Measurements from ENCODE around the gene LCP2. TPM values are rescaled to one million over a fixed set of nuclear protein-coding genes. Genes with fewer than 3 reads are reported as not detected.
"Not testable (repeated sequence)": the region's sequence is repeated elsewhere in the genome, so short reads cannot be mapped to it uniquely, and the experiment has no call there.

The LCP2 gene
- total RNA-seq, 4 donors from 2014 or later = 4.6 to 6.5 (median 5.7) TPM

DNA sequence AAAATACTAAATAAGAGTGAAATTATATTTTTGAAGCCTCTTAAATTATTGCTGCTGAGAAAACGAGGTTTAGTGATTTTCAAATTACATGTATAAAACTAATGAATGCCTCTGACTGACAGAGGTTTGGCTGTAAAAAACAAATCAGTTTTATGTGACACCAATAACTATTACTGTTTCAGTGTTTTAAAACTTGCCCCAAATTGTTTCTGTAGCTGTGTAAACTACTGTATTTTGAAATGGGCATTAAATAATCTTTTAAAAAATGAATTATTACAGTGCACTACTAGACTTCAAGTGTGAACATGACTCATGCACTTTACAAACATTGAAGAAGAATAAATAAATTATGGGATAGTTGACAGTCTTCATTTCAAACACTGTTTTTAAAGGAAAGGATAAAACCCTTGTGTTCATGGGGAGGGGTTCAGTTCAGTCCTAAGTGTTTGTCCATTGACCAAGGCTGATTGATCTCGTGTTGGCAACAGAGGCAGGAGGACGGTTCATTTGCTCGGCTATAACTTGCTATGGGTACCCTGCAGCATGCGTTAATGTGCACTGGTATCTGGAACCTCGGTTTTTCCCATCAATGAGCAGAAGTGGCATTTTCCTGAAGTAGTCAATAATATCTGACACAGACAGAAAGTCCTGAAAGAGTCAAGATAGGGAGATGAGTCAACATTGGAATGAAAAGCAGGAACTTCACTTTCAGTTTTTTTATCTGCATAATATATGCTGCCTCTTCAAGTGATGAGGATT, 49.2 kb downstream of the LCP2 start:
- no peak for DNase-seq (ENCODE audit: low spot score in 2 of 2)
- 40 to 48% methylated on average over 6 of the region's 6 CpGs for WGBS, 2 donors
- TF ChIP-seq, protein P1, sequence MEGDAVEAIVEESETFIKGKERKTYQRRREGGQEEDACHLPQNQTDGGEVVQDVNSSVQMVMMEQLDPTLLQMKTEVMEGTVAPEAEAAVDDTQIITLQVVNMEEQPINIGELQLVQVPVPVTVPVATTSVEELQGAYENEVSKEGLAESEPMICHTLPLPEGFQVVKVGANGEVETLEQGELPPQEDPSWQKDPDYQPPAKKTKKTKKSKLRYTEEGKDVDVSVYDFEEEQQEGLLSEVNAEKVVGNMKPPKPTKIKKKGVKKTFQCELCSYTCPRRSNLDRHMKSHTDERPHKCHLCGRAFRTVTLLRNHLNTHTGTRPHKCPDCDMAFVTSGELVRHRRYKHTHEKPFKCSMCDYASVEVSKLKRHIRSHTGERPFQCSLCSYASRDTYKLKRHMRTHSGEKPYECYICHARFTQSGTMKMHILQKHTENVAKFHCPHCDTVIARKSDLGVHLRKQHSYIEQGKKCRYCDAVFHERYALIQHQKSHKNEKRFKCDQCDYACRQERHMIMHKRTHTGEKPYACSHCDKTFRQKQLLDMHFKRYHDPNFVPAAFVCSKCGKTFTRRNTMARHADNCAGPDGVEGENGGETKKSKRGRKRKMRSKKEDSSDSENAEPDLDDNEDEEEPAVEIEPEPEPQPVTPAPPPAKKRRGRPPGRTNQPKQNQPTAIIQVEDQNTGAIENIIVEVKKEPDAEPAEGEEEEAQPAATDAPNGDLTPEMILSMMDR (IDR thresholded peaks at IDR 0.05) = no peak
- TF ChIP-seq POLR2A (IDR thresholded peaks at IDR 0.05) = no peak
- H3K4me3 ChIP-seq (ENCODE audit: low read depth, poor library complexity, severe bottlenecking) = no peak overlapping the region
- intact Hi-C loops (cut with DNase I; ENCODE audit: low total_unique reads) = no loop called here

DNA sequence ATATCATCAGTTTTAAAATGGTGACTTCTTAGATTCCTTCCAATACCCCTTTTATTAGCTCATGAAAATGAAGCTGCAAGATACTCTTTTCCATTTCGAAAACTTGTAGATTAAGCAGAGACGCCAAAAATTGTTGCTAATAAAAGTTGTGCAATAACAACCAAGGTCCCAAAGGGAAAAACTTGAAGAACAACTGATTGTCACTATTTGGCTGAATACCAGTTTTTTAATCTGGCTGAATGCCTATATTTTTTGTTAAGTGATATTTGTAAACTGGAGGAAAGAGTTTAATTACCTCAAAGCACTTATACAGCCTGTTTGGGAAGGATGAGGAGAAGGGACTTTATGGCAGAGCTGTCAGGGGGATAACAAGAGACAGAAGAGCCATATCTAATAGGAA, 50.2 kb downstream of the LCP2 start:
- no peak for TF ChIP-seq POLR2A (IDR thresholded peaks at IDR 0.05)
- TF ChIP-seq, protein P1 (IDR thresholded peaks at IDR 0.05) = no peak
- intact Hi-C loops (cut with DNase I; ENCODE audit: low total_unique reads) = no loop called here
- 22 to 27% methylated on average over 2 of the region's 2 CpGs for WGBS, 2 donors
- no peak for DNase-seq (ENCODE audit: low spot score in 2 of 2)
- H3K4me3 ChIP-seq (ENCODE audit: low read depth, poor library complexity, severe bottlenecking) = no peak overlapping the region

DNA sequence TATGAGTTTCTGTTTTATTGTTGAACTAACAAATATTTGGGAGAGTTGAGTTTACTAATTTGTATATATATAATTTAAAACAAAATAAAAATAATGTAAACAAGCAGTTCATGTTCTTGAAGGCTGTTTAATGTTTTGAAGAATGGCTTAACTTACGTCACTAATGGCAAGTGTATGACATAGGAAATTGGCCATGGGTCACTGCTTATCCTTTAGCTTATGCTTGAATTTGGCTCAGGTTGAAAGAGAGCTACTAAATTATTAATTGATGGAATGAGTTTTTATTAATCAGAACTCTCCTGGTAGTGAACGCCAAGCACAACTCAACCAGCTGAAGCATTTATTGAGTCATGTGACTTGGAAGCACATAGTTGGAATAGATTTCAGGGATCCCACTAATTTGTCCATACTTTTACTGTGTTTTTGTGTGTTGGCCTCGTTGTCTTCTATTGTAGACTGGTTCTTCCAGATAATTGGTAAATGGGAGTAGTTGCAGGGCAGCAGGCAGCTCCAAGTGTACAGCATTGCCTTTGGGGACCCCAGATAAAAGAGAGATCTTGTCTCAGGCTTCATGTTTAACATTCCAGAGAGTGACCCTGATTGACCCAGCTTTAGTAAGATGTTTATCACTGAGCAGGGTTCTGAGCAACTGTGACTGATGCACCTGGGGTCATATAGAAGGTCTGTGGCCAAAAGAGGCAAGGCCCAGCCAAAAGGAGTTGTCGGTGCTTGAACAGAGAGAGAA, 51.3 kb downstream of the LCP2 start:
- 78% methylated on average over 4 of the region's 4 CpGs for WGBS, 2 donors
- no peak for TF ChIP-seq POLR2A (IDR thresholded peaks at IDR 0.05)
- TF ChIP-seq, protein P1 (IDR thresholded peaks at IDR 0.05) = no peak

DNA sequence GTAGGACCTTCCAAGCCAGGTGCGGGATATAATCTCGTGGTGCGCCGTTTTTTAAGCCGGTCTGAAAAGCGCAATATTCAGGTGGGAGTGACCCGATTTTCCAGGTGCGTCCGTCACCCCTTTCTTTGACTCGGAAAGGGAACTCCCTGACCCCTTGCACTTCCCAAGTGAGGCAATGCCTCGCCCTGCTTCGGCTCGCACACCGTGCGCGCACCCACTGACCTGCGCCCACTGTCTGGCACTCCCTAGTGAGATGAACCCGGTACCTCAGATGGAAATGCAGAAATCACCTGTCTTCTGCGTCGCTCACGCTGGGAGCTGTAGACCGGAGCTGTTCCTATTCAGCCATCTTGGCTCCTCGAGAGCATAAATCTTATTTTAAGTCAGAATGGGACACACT, 52.1 kb downstream of the LCP2 start:
- intact Hi-C loops (cut with DNase I; ENCODE audit: low total_unique reads); H3K4me3 ChIP-seq (ENCODE audit: low read depth, poor library complexity, severe bottlenecking); DNase-seq (ENCODE audit: low spot score in 2 of 2): not testable (repeated sequence)
- 94% methylated on average over 23 of the region's 23 CpGs for WGBS, 2 donors

More for the DNA sequence above, 51.3 kb downstream of the LCP2 start:
- no peak for DNase-seq (ENCODE audit: low spot score in 2 of 2)
- intact Hi-C loops (cut with DNase I; ENCODE audit: low total_unique reads) = no loop called here
- no peak overlapping the region for H3K4me3 ChIP-seq (ENCODE audit: low read depth, poor library complexity, severe bottlenecking)

DNA sequence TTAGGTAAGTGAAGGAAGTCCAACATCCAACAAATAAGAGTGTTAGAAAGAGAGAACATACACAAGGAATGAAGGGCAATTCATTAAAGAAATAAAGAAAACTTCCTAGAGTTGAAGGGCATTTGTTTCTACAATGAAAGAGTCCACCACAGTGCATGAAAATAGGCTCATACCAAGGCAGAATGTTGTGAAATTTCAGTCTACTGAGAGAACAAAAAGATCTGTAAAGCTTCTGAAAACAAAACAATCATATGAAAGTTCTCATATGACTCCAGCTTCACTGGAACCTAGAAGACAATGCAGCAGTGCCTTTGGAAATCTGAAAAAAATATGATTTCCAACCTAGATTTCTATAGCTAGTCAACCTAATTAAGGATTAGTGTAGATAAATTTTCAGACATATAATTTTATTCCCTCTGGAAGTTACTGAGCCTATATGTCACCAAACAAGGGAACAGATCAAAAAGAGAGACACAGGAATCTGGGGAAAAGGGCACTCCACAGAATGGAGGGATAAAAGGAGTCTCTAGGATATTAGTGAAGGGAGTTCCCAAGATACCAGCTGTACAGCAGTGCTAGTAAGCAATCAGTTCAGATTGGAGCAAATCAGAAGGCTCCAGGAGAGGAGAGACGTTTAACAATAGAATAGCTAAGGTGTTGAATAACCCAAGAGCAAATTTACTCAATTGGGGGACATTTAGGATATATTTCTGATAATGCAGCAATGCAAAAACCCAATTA, 59.0 kb downstream of the LCP2 start:
- intact Hi-C loops (cut with DNase I; ENCODE audit: low total_unique reads) = no loop called here
- no peak for TF ChIP-seq POLR2A (IDR thresholded peaks at IDR 0.05)
- TF ChIP-seq, protein P1 (IDR thresholded peaks at IDR 0.05) = no peak
- WGBS, 2 donors = 17 to 24% methylated on average over 1 of the region's 1 CpG
- H3K4me3 ChIP-seq (ENCODE audit: low read depth, poor library complexity, severe bottlenecking) = no peak overlapping the region
- no peak for DNase-seq (ENCODE audit: low spot score in 2 of 2)

Data from lower leg skin (tissue), 4 donors.